ENCODE results near the gene OLA1. TPM values are rescaled to one million over a fixed set of nuclear protein-coding genes. Genes with fewer than 3 reads are reported as not detected.

OLA1 gene
- total and polyA plus RNA-seq, 2 donors (not counting 1 experiment from before 2014, with no cell fraction given) = 13.9 to 47.7 TPM

GRCh38 chr2:174033163-174033550, 215.2 kb downstream of the OLA1 start:
- H3K4me2 ChIP-seq (replicated peaks; ENCODE audit: low read depth, low read length, poor library complexity, severe bottlenecking) = no peak overlapping the region
- Mint-ChIP-seq H3K4me1 (peaks cover 27% of the 10 kb centered on the region), H3K27ac (no peak overlapping the region), H3K4me3 (no peak overlapping the region), H3K9me3 (ENCODE audit: insufficient read depth) (no peaks in the 10 kb centered on the region), H3K27me3 (no peaks in the 10 kb centered on the region)
- intact Hi-C loops (cut with micrococcal nuclease) = no loop called here
- no peak for DNase-seq
- no CpG with 5 or more reads among the region's 2 CpGs for WGBS (ENCODE audit: insufficient coverage)
- H3K27me3 ChIP-seq (replicated peaks in 1 of 4; ENCODE audit: control extremely low read depth in 1 of 4, control insufficient read depth in 3 of 4, insufficient read depth in 4 of 4, low read length in 3 of 4) = no peaks in the 10 kb centered on the region
- POLR2A ChIA-PET = no interaction called here
- no peak for TF ChIP-seq EZH2 (IDR thresholded peaks at IDR 0.05; ENCODE audit: borderline replicate concordance, insufficient read depth, low read depth, low read length, poor library complexity, severe bottlenecking)
- TF ChIP-seq, protein P1, sequence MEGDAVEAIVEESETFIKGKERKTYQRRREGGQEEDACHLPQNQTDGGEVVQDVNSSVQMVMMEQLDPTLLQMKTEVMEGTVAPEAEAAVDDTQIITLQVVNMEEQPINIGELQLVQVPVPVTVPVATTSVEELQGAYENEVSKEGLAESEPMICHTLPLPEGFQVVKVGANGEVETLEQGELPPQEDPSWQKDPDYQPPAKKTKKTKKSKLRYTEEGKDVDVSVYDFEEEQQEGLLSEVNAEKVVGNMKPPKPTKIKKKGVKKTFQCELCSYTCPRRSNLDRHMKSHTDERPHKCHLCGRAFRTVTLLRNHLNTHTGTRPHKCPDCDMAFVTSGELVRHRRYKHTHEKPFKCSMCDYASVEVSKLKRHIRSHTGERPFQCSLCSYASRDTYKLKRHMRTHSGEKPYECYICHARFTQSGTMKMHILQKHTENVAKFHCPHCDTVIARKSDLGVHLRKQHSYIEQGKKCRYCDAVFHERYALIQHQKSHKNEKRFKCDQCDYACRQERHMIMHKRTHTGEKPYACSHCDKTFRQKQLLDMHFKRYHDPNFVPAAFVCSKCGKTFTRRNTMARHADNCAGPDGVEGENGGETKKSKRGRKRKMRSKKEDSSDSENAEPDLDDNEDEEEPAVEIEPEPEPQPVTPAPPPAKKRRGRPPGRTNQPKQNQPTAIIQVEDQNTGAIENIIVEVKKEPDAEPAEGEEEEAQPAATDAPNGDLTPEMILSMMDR (IDR thresholded peaks at IDR 0.05) = no peak
- peaks cover 10 to 24% of the 10 kb centered on the region in 2 donors for H3K4me1 ChIP-seq (ENCODE audit: control insufficient read depth in 2 of 2, insufficient read depth in 2 of 2, low read length in 2 of 2)
- H3K9me3 ChIP-seq (ENCODE audit: control extremely low read depth in 1 of 3, control insufficient read depth in 2 of 3, insufficient read depth in 1 of 3, low read length in 2 of 3) = no peaks in the 10 kb centered on the region
- no peaks in the 10 kb centered on the region for H3K79me2 ChIP-seq (ENCODE audit: control insufficient read depth, insufficient read depth, low read length)
- H3K4me3 ChIP-seq (ENCODE audit: control extremely low read depth in 1 of 5, extremely low read depth in 1 of 5, insufficient read depth in 1 of 5, low read depth in 2 of 5, low read length in 4 of 5) = no peak overlapping the region
- ATAC-seq (ENCODE audit: low read depth) = no peak
- no peak overlapping the region for H2AFZ ChIP-seq (ENCODE audit: insufficient read depth, low read depth, low read length, poor library complexity, severe bottlenecking)
- CTCF ChIA-PET = no interaction called here
- no peaks in the 10 kb centered on the region for H4K20me1 ChIP-seq (ENCODE audit: control insufficient read depth, insufficient read depth, low read length, poor library complexity, severe bottlenecking)
- no peak overlapping the region for H3K27ac ChIP-seq (ENCODE audit: low read length in 2 of 2)
- no peaks in the 10 kb centered on the region for H3K36me3 ChIP-seq (replicated peaks in 1 of 2; ENCODE audit: control extremely low read depth in 1 of 2, control insufficient read depth in 1 of 2, extremely low read depth in 1 of 2, insufficient read depth in 2 of 2, low read length in 1 of 2)
- no peak overlapping the region for H3K9ac ChIP-seq (ENCODE audit: low read length)

DNA sequence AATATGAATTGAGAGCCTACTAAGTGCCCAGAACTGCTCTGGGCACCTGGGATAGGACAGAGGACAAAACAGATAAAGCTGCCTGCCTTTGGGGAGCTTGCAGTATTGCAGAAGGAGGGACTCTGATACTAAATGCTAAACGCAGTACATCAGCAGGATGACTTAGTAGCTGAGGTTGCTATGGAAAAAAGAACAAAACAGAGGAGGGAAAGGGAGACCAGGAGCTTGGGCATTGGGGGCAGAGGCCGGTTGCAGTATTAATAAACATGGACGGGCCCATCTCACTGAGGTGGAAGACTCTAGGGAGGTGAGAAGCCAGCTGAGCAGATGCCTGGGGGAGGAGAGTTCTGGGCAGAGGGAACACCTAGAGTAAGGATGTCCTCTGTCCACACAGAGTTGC, 217.1 kb downstream of the OLA1 start:
- no peaks in the 10 kb centered on the region for H3K79me2 ChIP-seq (ENCODE audit: control insufficient read depth, insufficient read depth, low read length)
- ChIA-PET CTCF (interaction anchor here (0.8 kb wide), 1 partner anchor 59 kb away, joined by 3 read pairs; no protein-coding TSS in a partner anchor), POLR2A (no interaction called here)
- no peak overlapping the region for H3K4me3 ChIP-seq (ENCODE audit: control extremely low read depth in 1 of 5, extremely low read depth in 1 of 5, insufficient read depth in 1 of 5, low read depth in 2 of 5, low read length in 4 of 5)
- intact Hi-C loops (cut with micrococcal nuclease) = no loop called here
- H3K4me2 ChIP-seq (replicated peaks; ENCODE audit: low read depth, low read length, poor library complexity, severe bottlenecking) = no peak overlapping the region
- H3K4me3 Mint-ChIP-seq = no peak overlapping the region
- H3K36me3 ChIP-seq (replicated peaks in 1 of 2; ENCODE audit: control extremely low read depth in 1 of 2, control insufficient read depth in 1 of 2, extremely low read depth in 1 of 2, insufficient read depth in 2 of 2, low read length in 1 of 2) = no peaks in the 10 kb centered on the region
- no peaks in the 10 kb centered on the region for H3K9me3 Mint-ChIP-seq (ENCODE audit: insufficient read depth)
- no peaks in the 10 kb centered on the region for H3K9me3 ChIP-seq (ENCODE audit: control extremely low read depth in 1 of 3, control insufficient read depth in 2 of 3, insufficient read depth in 1 of 3, low read length in 2 of 3)
- H3K9ac ChIP-seq (ENCODE audit: low read length) = no peak overlapping the region
- H3K4me1 Mint-ChIP-seq = peaks cover 21% of the 10 kb centered on the region
- no peak overlapping the region for H3K27ac ChIP-seq (ENCODE audit: low read length in 2 of 2)
- peaks cover 10 to 24% of the 10 kb centered on the region in 2 donors for H3K4me1 ChIP-seq (ENCODE audit: control insufficient read depth in 2 of 2, insufficient read depth in 2 of 2, low read length in 2 of 2)
- H2AFZ ChIP-seq (ENCODE audit: insufficient read depth, low read depth, low read length, poor library complexity, severe bottlenecking) = no peak overlapping the region
- H3K27me3 ChIP-seq (replicated peaks in 1 of 4; ENCODE audit: control extremely low read depth in 1 of 4, control insufficient read depth in 3 of 4, insufficient read depth in 4 of 4, low read length in 3 of 4) = no peaks in the 10 kb centered on the region
- no peak for TF ChIP-seq EZH2 (IDR thresholded peaks at IDR 0.05; ENCODE audit: borderline replicate concordance, insufficient read depth, low read depth, low read length, poor library complexity, severe bottlenecking)
- TF ChIP-seq, protein P1 (IDR thresholded peaks at IDR 0.05) = no peak
- H4K20me1 ChIP-seq (ENCODE audit: control insufficient read depth, insufficient read depth, low read length, poor library complexity, severe bottlenecking) = no peaks in the 10 kb centered on the region
- DNase-seq (no peak), ATAC-seq (ENCODE audit: low read depth) (no peak)
- H3K27me3 Mint-ChIP-seq = no peaks in the 10 kb centered on the region
- WGBS (ENCODE audit: insufficient coverage) = 84% methylated on average over 3 of the region's 3 CpGs
- H3K27ac Mint-ChIP-seq = no peak overlapping the region

All from B cell (primary cell).